Stimulated activated CD4-positive, alpha-beta T cell treated with anti-CD3 and anti-CD28 coated beads, Interleukin-12 subunit alpha, Interleukin-12 subunit beta, amount 100 ng/mL, for 4 hours (primary cell): ENCODE measurements around the gene MEX3A.
"Not testable (repeated sequence)": the region's sequence is repeated elsewhere in the genome, so short reads cannot be mapped to it uniquely, and the experiment has no call there.

Experiments
- DNase-seq: peaks from one replicate; pipeline ENCODE4 v3.0.0-alpha.2; 2020

Gene MEX3A

GRCh38 chr1:156076609-156077429, 5.4 kb downstream of the MEX3A start:
- no peak for DNase-seq

- DNase-seq: no peak
Observed at GRCh38 chr1:156075775-156076204, 6.5 kb downstream of the MEX3A start.

GRCh38 chr1:156075162-156075561, 7.1 kb downstream of the MEX3A start:
- DNase-seq: no peak

GRCh38 chr1:156074661-156075060, 7.6 kb downstream of the MEX3A start:
- DNase-seq: no peak

- no peak for DNase-seq
Observed at GRCh38 chr1:156073740-156074139, 8.5 kb downstream of the MEX3A start.

- DNase-seq: no peak
Observed at GRCh38 chr1:156073110-156073687, 9.1 kb downstream of the MEX3A start.

GRCh38 chr1:156072251-156072650, 10.0 kb downstream of the MEX3A start:
- no peak for DNase-seq

- DNase-seq: not testable (repeated sequence)
Observed at GRCh38 chr1:156071332-156071816, 10.9 kb downstream of the MEX3A start.

GRCh38 chr1:156070548-156070947, 11.7 kb downstream of the MEX3A start:
- DNase-seq: no peak

GRCh38 chr1:156069490-156070455, 12.5 kb downstream of the MEX3A start:
- DNase-seq: no peak

- DNase-seq: no peak
Observed at GRCh38 chr1:156067262-156067661, 15.0 kb downstream of the MEX3A start.

- DNase-seq: no peak
Observed at GRCh38 chr1:156065871-156066270, 16.4 kb downstream of the MEX3A start.

- DNase-seq: no peak
Observed at GRCh38 chr1:156065212-156065611, 17.1 kb downstream of the MEX3A start.

- DNase-seq: no peak
Observed at GRCh38 chr1:156064615-156065014, 17.6 kb downstream of the MEX3A start.

GRCh38 chr1:156063997-156064285, 18.3 kb downstream of the MEX3A start:
- no peak for DNase-seq

GRCh38 chr1:156062189-156062588, 20.1 kb downstream of the MEX3A start:
- no peak for DNase-seq

GRCh38 chr1:156060937-156061636, 21.2 kb downstream of the MEX3A start, which contains the start of gene RAB25:
TSS of gene RAB25 (plus strand) at chr1:156061160. CDS start at chr1:156061401, 241 bp downstream.
- no peak for DNase-seq

- no peak for DNase-seq
Observed at GRCh38 chr1:156056326-156056849, 25.9 kb downstream of the MEX3A start.

GRCh38 chr1:156055281-156056048, 26.8 kb downstream of the MEX3A start:
- no peak for DNase-seq

GRCh38 chr1:156054500-156055280, 27.6 kb downstream of the MEX3A start, which contains the start of gene LAMTOR2:
TSS of gene LAMTOR2 (plus strand) at chr1:156054782. CDS start at chr1:156054890, 108 bp downstream.
- DNase-seq: peak; percentile 95
